A549 (cell line): Measurements from ENCODE around the gene TMEM82.

Experiments
- BHLHE40 ChIP-seq: IDR thresholded peaks from 2 replicates; pipeline ENCODE4 v1.6.1; 2012; ENCODE audit warnings: low read depth, low read length, inconsistent platforms
- CEBPB ChIP-seq, 2 experiments: fragments of >200 bp in 1 of 2; sonication (Bioruptor Twin) in 1 of 2; formaldehyde crosslinking in 1 of 2; IDR thresholded peaks; 2 replicates each; pipeline ENCODE4 v1.6.1; 2012 to 2016
- CTCF ChIP-seq: fragments of >200 bp; sonication (Bioruptor Twin); formaldehyde crosslinking; IDR thresholded peaks from 3 replicates; pipeline ENCODE4 v1.5.1; 2016
- JUN ChIP-seq, 2 experiments: fragments of >200 bp; sonication (Bioruptor Twin); formaldehyde crosslinking; IDR thresholded peaks; 2 replicates in 1 of 2; 3 replicates in 1 of 2; pipeline ENCODE4 v1.6.1; 2016 to 2017
- POLR2A ChIP-seq: IDR thresholded peaks from 2 replicates; pipeline ENCODE4 v1.6.1; 2012; ENCODE audit warnings: mild to moderate bottlenecking, low read length
- SMC3 ChIP-seq: fragments of >200 bp; sonication (Bioruptor Twin); formaldehyde crosslinking; IDR thresholded peaks from 3 replicates; pipeline ENCODE4 v1.6.1; 2018; ENCODE audit warnings: inconsistent platforms

GRCh38 chr1:15758953-15759661 is 16.8 kb downstream of the TMEM82 start:
- no peak for TF ChIP-seq CEBPB (IDR thresholded peaks at IDR 0.05)
- no peak for TF ChIP-seq SMC3
- TF ChIP-seq POLR2A = no peak
- no peak for TF ChIP-seq CTCF
- no peak for TF ChIP-seq BHLHE40
- TF ChIP-seq JUN (IDR thresholded peaks at IDR 0.05) = peak in 1 of 2 experiments; percentile 31; a peak in 1 of 5 replicates
